Dermis blood vessel endothelial cell (primary cell): ENCODE measurements around the gene PPIL4. TPM values are rescaled to one million over a fixed set of nuclear protein-coding genes. Genes with fewer than 3 reads are reported as not detected.
"Not testable (repeated sequence)": the region's sequence is repeated elsewhere in the genome, so short reads cannot be mapped to it uniquely, and the experiment has no call there.

ENCODE experiments used
- DNase-seq: peaks from one replicate; pipeline ENCODE4 v3.0.0; 2010
- total RNA-seq: library from RNA; depleted of rRNA; stranded (reverse); fragments of >200 nt; gene quantifications from 2 replicates; pipeline ENCODE4 v1.2.3, GENCODE V29; 2014

PPIL4 gene
- total RNA-seq, 1 donor from 2014 or later = 30.3 TPM

DNA sequence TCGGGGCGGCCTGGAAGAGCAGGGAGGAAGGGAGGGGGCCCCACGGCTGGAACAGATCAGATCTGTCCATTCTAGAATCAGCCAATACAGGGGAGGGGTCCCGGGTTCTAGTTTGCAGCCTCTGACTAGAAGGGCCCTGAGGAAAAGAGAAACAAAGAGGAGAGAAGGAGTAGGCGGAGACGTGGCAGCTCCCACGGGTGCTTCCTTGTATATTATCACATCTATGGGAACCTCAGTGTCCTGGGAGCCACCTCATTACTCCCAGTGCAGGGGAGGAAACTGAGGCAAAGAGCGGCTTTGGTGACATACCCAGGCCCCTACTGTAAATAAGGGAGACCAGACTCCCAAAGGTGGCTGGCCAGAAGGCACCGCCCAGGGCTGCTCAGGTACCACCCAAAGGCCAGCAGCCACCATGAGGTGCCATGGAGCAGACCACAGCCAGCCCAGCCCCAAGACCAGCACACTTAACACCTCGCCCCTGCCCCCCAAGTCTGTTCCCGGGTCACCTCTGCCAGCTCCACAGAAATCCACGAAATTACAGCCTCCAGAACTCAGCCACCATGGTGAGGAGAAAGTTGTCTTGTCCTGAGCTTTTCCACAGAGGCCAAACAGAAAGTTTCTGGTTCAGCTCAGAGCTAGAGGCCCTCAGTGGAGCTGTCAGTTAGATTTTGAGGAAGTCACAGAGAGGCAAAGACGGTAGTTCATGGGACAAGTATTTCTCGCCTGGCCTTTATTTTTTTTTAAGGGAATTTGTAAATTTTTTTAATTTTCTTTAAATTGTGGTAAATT is 63.1 kb downstream of the PPIL4 start:
- no peak for DNase-seq

DNA sequence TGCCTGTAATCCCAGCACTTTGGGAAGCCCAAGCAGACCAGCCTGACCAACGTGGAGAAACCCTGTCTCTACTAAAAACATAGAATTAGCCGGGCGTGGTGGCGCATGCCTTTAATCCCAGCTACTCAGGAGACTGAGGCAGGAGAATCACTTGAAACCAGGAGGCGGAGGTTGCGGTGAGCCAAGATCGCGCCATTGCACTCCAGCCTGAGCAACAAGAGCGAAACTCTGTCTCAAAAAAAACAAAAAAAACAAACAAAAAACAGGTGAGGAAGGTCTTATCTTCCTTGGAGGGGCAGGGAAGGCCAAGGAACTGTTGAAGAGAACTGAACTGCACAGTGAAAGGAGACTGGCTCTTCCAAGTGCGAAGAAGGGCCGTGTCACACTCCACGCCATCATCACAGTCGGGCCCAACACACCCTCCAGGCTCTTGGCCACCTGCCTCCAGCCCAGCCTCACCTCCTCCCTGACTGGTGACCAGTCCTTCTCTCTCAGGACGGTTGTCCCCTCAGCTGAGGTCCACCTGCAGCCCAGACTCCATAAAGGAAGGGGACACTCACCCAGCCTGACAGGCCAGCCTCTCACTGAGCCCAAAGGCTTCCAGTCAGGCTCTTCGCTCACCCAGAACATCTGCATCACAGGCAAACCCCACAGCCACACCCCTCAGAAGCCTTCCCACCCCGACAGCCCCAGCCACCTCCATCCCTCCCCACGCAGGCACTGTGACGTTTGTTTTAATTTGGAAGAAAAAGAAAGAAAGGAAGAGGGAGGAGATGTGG is 65.2 kb downstream of the PPIL4 start:
- no peak for DNase-seq

DNA sequence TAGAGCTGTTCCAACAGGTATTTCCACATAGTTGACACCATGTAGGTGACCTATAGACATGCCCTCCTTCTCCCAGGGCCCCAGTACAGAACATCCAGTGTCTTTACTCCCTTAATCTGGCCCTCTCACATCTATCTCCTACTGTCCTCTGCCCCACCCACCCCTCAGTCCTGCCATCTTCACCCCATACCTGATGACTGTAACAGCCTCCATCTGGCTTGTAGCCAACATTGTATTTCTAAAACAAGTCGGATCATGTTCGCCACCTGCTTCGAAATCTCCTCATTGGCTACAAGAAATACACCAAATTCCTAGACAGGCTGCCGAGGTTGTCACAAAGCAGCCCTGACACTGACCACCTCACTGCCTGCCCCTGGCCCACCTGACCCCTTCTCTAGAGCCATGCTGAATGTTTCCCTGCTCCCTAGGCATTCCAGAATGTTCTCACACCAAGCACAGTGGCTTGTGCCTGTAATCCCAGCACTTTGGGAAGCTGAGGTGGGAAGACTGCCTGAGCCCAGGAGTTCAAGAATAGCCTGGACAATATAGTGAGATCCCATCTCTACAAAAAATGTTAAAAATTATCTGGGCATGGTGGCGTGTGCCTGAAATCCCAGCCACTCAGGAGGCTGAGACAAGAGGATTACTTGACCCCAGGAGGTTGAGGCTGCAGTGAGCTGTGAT is 67.1 kb downstream of the PPIL4 start:
- DNase-seq = no peak

DNA sequence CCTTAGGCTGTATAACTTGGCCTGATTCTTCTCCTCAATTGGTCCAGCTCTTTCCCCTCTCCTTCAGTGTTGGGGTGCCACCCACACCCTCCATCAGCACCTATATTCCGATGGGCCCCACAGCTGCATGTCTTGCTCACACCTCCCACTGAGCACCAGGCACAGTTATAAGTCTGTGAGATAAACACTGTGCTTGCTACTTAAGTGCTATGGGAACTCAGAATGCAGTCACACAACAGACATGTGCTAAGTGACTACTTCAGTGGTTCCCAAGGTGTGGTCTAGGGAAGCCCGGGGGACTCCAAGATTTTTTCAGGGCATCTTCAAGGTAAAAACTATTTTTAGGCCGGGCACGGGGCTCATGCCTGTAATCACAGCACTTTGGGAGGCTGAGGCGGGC is 68.3 kb downstream of the PPIL4 start:
- DNase-seq = no peak

DNA sequence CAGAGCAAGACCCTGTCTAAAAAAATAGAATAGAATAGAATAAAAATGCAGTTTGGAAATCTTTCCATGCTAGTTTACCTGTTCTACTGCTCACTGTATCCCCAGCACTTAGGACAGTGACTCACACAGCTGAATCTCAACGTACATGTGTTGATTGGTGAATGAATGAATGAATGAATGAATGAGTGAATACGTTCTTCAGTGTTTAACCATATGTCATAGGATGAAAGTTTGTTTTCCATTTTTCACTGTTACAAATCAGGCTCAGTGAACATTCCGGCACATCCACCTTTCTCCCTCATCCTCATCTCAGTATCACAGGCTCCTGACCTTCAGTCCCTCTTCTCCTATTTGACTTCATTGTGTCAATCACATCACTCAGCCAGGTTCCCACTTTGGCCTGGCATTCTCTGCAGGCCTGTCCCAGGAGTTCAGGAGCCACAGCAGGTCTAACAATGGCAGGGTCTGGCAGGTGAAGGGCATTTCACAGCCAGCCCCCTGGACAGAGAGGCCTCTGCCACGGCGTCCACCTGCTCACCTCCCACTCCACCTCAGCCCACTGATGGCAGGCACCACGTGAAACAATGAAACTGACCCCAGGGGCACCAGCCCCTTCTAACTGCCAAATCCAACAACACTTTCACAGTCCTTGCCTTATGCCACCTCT is 68.9 kb downstream of the PPIL4 start:
- DNase-seq = no peak

DNA sequence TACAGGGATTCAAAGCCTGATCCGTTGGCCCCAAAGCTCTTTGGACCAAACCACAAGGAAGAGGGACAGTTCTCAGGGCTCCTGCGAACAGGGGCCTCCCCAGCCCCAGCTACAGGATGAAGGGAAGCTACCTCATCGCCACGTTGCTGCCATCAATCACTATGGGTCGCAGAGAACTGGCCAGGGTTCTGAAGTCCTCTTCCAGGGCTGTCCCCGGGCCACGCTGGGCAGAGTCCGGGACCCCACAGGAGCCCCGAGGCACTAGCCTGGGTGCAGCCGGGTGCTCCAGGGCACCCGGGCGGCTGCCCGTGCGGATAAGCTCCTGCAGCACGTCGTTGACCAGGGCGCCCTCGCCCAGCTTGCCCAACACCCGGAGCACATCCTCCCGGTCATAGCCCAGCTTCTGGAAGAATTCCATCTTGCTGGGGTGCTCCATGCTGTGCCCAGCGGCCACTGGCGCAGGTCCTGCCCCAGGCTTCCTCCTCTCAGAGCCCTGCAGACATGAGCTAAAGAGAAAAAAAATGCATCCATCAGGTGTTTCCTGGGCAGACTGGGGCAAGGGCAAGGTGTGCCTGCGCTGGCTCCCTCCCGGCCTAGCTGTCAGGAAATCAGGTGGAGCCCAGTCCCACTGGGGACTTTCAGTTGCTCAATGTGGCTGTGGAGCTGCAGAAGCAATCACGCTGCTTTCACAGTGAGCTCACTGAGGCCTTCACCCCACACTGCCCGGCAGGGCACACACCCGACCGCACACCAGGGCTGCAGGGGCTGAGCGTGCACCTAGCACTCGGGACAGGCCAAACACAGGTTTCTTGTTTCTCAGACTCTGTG is 71.5 kb downstream of the PPIL4 start:
- no peak for DNase-seq

DNA sequence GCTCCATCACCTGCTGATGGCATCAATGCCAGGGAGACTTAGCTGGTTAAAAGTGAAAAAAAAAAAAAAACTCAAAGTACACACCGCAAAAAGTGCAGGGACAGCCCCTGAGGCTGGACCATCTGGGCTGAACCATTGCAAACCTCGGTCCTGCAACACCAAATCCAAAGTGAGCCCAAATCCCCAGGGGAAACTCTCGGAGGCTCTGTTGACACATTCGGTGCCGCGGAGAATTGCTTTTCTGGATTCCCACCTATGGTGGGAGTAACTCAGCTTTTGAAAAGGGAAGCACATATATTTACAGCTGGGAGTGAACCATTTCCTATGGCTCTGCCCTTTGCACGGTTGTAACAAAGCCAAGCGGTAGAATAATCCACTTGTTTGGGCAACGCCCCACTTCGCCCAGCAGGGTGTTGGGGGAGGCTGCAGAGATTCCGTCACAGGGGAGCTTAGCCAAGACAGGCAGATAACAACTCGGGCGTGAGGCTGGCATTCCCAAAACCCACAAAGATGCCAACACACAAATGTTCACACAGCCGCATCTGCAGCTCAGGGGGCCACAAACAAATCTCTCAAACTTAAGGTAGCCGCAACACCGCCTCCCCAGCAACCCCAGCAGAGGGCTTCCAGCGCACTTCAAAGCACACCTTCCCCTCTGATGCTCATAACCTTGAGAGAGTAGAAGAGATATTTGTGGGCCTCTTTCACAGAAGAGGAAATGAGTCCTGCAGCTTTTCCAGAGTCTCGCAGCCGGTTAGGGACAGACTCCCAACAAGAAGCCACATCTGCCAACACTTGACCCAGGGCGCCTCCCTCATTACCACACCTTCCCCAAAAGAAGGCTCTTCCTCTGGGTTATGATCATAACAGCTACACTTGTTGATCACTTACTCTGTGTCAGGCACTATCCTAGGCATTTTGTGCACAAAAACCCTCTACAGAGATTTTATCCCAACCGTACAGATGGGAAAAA is 72.5 kb downstream of the PPIL4 start:
- DNase-seq = no peak

DNA sequence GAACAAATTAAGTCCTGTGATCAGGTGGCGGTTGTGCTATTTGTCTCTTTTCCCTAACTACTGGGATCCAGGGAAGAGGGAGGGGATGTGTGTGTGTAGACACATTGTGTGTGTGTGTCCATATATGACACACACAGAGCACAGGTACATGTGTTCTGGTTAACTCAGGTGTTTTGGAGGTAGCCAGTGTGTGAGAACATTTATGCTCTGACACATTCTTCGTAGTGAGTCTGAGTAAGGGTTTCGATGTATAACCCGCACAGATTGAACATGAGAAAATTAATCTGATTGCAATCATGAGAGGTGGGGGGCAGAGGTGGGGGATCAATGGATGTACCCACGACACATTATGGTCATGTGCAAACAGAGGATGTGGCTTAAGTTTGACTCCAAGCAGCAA is 73.6 kb downstream of the PPIL4 start:
- DNase-seq = no peak

DNA sequence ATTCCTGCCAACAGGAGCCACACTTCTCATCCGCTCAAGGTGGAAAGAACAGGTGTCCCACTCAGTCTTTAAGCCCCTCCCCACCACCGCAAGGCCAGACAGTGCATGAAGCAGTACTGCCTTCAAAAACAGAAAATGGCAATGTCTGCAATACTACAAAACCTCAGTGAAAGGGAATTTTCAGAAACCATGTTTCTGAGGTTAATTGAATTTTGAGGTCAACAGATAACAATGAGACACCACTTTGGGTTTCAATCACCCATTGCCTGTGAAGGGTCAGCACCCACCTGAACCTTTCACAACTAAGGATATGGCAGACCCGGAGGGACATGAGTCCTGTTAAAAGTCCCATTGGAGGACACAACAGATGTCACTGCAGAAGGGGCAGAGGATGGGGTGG is 74.0 kb downstream of the PPIL4 start:
- DNase-seq = no peak

DNA sequence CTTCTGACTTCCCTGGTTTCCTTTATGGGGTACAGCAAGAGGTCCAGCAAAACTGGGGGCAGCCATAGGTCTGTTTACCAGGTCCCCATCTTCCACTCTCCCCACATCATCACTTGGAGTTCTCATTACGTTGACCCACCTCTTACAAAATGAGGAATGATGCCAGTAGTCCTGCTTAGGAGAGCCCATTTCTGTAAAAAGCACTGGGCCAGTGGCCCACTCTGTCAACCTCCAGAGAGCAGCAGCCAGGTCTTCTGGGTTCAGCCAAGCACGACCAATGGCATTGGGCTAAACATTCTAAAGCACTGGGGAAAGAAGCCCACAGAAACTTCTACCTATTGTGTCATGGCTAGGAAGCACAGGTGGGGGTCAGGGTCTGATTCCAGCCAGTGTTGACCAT is 74.9 kb downstream of the PPIL4 start:
- DNase-seq = no peak

DNA sequence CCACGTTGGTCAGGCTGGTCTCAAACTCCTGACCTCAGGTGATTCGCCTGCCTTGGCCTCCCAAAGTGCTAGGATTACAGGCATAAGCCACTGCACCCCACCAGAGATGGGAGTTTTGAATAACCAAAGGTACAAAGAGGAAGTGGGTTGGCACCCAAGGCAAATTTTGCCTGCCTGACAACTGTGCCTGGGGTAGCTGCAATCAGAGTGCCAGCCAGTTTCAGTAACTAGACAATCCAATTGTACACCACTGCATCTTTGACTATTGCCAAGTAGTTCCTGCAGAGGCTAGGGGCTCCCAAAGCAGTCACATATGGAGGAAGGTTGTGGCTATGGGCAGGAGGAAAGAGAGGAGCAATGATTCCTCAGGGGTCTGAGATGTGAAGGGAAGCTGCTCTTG is 77.7 kb downstream of the PPIL4 start:
- no peak for DNase-seq

DNA sequence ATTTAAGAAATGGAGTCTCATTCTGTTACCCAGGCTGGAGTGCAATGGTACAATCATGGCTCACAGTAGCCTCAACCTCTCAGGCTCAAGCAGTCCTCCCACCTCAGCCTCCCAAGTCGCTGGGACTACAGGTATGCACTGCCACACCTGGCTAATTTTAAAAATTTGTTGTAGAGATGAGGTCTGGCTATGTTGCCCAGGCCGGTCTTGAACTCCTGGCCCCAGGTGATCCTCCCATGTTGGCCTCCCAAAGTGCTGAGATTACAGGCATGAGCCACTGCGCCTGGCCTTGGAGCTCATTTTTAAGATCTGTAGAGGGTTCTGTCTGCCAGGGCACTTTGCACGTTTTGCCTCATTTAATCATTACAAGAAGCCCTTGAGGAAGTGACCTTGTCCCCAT is 78.6 kb downstream of the PPIL4 start:
- DNase-seq = no peak

DNA sequence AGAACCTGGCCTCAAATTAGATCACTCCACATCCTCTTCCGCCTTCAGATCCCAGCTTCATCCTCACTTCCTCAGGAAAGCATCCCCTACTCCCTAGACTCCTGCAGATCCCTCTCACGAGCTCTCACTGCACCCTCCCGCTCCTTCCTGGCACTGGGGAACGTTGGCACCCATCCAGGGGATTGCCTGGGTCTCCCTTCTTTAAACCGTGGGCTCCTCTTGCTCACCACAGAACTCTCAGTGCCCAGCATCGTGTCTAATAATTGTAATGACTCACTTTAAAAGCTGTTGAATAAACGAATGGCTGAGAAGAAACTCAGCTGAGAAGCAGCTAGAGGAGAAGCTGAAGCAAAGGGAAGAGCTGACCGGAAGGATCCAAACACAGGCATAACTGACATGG is 81.4 kb downstream of the PPIL4 start:
- DNase-seq = no peak

DNA sequence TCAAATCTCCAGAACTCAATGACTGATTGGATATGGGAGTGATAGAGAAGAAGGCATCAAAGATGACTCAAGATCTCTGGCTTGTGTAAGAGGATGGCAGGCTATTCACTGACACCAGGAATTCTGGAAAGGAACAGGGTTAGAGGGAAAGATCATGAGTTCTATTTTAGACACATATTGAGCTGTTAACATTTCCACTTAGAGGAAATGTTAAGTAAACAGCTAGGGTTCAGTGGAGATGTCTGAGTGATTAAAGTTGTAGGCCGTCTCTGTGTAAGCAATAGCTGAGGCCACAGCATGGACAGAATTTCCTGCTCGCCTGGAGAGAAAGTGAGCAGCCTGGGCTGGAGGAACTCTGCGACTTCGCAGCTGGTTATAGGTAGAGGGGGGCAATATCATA is 82.1 kb downstream of the PPIL4 start:
- no peak for DNase-seq

DNA sequence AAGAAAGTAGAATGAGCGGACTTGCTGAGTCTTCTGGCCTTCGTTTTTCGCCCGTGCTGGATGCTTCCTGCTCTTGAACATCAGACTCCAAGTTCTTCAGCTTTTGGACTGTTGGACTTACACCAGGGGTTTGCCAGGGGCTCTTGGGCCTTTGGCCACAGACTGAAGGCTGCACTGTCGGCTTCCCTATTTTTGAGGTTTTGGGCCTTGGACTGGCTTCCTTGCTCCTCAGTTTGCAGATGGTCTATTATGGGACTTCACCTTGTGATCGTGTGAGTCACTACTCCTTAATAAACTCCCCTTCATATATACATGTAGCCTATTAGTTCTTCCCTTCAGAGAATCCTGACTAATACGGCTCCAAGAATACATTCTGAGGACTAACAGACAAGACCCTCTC is 83.1 kb downstream of the PPIL4 start:
- not testable (repeated sequence) for DNase-seq

DNA sequence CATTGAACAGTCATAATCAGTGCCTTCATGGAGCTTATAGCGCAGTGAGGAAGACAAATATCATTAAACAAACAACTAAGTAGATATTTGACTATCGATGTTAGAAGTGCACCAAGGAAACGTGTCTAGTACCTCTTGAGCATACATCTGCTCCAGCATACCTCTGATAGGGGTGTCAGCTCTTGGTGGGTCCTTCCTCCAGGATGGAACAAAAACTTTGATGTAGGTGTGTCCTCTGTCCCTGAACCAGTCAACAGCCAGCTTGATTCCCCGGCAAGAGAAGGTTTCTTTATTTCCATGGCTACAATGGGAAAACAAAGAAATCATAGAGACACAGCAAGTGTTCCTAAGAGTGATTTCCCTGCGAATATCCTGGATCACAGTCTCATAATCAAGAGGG is 84.2 kb downstream of the PPIL4 start:
- DNase-seq = no peak

DNA sequence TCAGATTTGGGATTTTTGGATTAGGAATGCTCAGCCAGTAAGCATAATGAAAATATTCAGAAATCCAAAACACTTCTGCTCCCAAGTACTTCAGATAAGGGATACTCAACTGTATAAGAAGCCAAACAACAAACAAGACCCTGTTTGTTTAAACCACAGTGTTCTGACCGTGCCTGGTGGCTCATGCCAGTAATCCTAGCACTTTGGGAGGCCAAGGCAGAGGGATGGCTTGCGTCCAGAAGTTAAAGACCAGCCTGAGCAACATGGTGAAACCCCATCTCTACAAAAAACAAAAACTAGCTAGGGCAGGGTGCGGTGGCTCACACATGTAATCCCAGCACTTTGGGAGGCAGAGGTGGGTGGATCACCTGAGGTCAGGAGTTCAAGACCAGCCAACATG is 85.6 kb downstream of the PPIL4 start:
- DNase-seq = not testable (repeated sequence)

DNA sequence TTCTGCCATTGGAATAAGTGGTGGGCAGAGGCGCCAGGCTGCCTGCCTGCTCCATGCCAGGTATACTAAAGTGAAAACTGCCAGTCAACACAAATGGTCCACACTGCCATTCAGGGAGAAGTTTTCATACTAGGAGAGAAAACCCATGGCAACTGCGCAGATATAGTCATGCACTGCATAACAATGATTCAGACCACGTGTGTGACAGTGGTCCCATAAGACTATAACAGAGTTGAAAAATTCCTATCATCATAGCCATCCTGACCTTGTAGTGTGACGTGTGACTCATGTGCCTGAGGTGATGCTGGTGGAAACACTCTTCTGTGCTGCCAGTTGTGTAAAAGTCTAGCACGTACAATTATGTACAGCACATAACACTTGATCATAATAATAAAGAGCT is 86.1 kb downstream of the PPIL4 start:
- DNase-seq = no peak

DNA sequence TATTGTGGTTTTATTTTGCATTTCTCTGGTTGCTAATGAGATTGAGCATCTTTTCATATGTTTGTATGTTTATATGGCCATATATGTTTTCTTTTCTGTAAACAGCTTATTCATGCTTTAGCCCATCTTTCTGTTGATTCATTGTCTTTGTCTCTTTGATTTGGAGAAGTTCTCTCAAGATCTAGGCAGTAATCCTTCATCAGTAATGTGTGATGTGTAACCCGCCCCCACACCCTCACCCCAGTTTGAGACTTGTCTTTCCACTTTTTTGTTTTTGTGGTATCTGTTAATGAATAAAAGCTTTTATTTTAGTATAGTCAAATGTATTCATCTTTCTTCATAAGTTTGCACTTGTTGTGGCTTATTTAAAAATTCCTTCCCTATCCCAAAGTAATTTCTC is 87.0 kb downstream of the PPIL4 start:
- no peak for DNase-seq

DNA sequence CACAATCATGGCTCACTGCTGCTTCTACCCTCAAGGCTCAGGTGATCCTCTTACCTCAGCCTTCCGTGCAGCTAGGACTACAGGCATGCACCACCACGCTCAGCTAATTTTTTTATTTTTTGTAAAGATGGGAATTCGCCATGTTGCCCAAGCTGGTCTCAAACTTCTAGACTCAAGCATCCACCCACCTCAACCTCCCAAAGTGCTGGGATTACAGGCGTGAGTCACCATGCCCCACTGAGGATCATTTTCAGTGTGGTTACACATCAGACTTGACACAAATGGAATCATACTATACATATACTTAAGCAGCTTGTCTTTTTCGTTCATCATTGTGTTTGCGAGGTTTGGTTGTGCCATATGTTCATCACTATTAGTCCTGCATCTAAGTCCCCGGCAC is 87.6 kb downstream of the PPIL4 start:
- no peak for DNase-seq

DNA sequence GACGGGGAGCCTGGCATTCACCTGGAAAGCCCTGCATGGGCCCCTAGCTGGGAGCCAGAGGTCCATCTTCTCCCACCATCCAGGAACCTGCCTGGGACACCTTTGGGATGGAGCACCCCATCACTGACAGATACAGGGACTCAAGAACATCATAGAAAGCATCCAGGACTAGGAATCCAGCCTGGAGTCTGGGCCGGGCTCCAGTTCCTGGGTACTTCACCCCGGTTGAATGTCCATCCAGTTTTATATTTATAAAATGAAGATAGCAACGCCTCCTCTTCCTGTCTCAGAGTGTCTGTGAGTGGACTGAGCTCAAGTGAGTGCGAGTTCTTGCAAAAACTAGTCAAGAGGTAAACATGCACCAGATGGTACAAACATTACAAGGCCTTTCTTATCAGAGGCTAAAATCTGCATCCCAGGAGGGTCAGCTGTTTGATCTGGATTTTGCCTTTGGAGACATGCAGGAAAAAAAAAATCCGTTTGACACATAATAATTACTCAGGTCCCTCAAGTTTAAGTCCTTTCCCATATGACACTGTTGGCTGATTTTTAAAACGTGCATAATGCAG is 88.4 kb downstream of the PPIL4 start:
- no peak for DNase-seq
